PC-3 (cell line): ENCODE data around the gene MMAA. TPM values are rescaled to one million over a fixed set of nuclear protein-coding genes. Genes with fewer than 3 reads are reported as not detected.
A peak's percentile ranks its signal among the peaks of the same experiment; 100 is the strongest.

Source experiments
- ATAC-seq: fragments of 200-7000 bp; cut with Tn5 transposase; 2 replicates; pipeline ENCODE4 v1.9.1; 2020; ENCODE audit warnings: mild to moderate bottlenecking, moderate library complexity
- BruUV-seq: library from RNA; stranded (reverse); fragments of 400-500 nt; replicated peaks from 2 replicates; lab custom pipeline; 2021; lab: Mats Ljungman, UMichigan
- CTCF ChIA-PET: fragments of 300-600 bp; sonication (Branson Sonifier 250); formaldehyde crosslinking; loops from one replicate; lab custom pipeline; 2022; ENCODE audit warnings: antibody characterized with exemption; lab: Charles Lee
- POLR2A ChIA-PET: fragments of 300-600 bp; sonication (Branson Sonifier 250); formaldehyde crosslinking; loops from one replicate; lab custom pipeline; 2022; ENCODE audit warnings: antibody characterized with exemption; ENCODE audit not compliant: unreplicated experiment; lab: Charles Lee
- DNase-seq: peaks from one replicate; pipeline ENCODE4 v3.0.0-alpha.2; 2015
- H2AFZ ChIP-seq: fragments of 300-600 bp; sonication (generic); 2 replicates; pipeline ENCODE4 v1.6.0; 2016; ENCODE audit warnings: antibody characterized with exemption, low read length
- H3F3A ChIP-seq: fragments of 300-600 bp; sonication (generic); one replicate; pipeline ENCODE4 v1.6.0; 2017; ENCODE audit warnings: antibody characterized with exemption, low read length, control low read depth, mild to moderate bottlenecking; ENCODE audit not compliant: unreplicated experiment
- H3K27ac ChIP-seq: fragments of 300-600 bp; sonication (generic); 2 replicates; pipeline ENCODE4 v1.5.1; 2016; ENCODE audit warnings: mild to moderate bottlenecking, low read length
- H3K27me3 ChIP-seq: fragments of 300-600 bp; sonication (generic); 2 replicates; pipeline ENCODE4 v1.6.1; 2016; ENCODE audit warnings: low read length, mixed read lengths
- H3K36me3 ChIP-seq: fragments of 300-600 bp; sonication (generic); 2 replicates; pipeline ENCODE4 v1.6.1; 2016; ENCODE audit warnings: low read depth, mixed run types, low read length, mixed read lengths
- H3K4me1 ChIP-seq: fragments of 300-600 bp; sonication (generic); 2 replicates; pipeline ENCODE4 v1.5.1; 2016; ENCODE audit warnings: low read length; ENCODE audit not compliant: insufficient read depth
- H3K4me2 ChIP-seq: fragments of 300-600 bp; sonication (generic); 2 replicates; pipeline ENCODE4 v1.6.0; 2016; ENCODE audit warnings: low read length
- H3K4me3 ChIP-seq: fragments of 300-600 bp; sonication (generic); 2 replicates; pipeline ENCODE4 v1.5.1; 2016; ENCODE audit warnings: mild to moderate bottlenecking, low read length, mixed read lengths
- H3K79me2 ChIP-seq: fragments of 300-600 bp; sonication (generic); 2 replicates; pipeline ENCODE4 v1.6.1; 2017; ENCODE audit warnings: low read length, mixed read lengths
- H3K9ac ChIP-seq: fragments of 300-600 bp; sonication (generic); 2 replicates; pipeline ENCODE4 v1.6.0; 2016; ENCODE audit warnings: mild to moderate bottlenecking, low read length
- H3K9me2 ChIP-seq: fragments of 300-600 bp; sonication (generic); replicated peaks from 2 replicates; pipeline ENCODE4 v1.6.1; 2016; ENCODE audit warnings: mixed run types, low read length, mixed read lengths
- H3K9me3 ChIP-seq: fragments of 300-600 bp; sonication (generic); 2 replicates; pipeline ENCODE4 v1.6.1; 2016; ENCODE audit warnings: low read length, mixed read lengths
- H4K20me1 ChIP-seq: fragments of 300-600 bp; sonication (generic); 2 replicates; pipeline ENCODE4 v1.6.1; 2016; ENCODE audit warnings: low read length, mixed read lengths
- CTCF ChIP-seq: fragments of 300-600 bp; sonication (generic); conservative IDR thresholded peaks from 2 replicates; pipeline ENCODE4 v1.5.1; 2017; ENCODE audit warnings: antibody characterized with exemption, low read depth, mild to moderate bottlenecking, low read length
- EZH2 ChIP-seq: fragments of 300-600 bp; sonication (generic); IDR thresholded peaks from one replicate; pipeline ENCODE4 v1.6.1; 2017; ENCODE audit warnings: antibody characterized with exemption, mild to moderate bottlenecking, low read length; ENCODE audit not compliant: unreplicated experiment
- EZH2phosphoT487 ChIP-seq: fragments of 300-600 bp; sonication (generic); IDR thresholded peaks from 2 replicates; pipeline ENCODE4 v1.6.1; 2018; ENCODE audit warnings: mild to moderate bottlenecking, antibody characterized with exemption, low read length, borderline replicate concordance
- intact Hi-C: fragments of 100-400 bp; cut with micrococcal nuclease; formaldehyde crosslinking; loops from 2 replicates; pipeline ENCODE4 v1.9.0; 2023
- total RNA-seq: library from RNA; depleted of rRNA; stranded (reverse); fragments of >200 nt; gene quantifications from 2 replicates; pipeline ENCODE4 v1.2.3, GENCODE V29; 2014

Gene MMAA
- total RNA-seq, 1 experiment from 2014 or later = 5.3 TPM

- Histone ChIP-seq H3K9me2 (no peaks in the 10 kb centered on the region), H3K4me2 (no peak overlapping the region), H3K9me3 (no peaks in the 10 kb centered on the region), H2AFZ (no peak overlapping the region), H3K79me2 (no peaks in the 10 kb centered on the region), H3K4me3 (no peak overlapping the region), H3K4me1 (no peaks in the 10 kb centered on the region), H3K36me3 (no peaks in the 10 kb centered on the region), H4K20me1 (no peaks in the 10 kb centered on the region), H3K27ac (no peak overlapping the region), H3F3A (no peaks in the 10 kb centered on the region), H3K27me3 (no peaks in the 10 kb centered on the region), H3K9ac (no peak overlapping the region)
- ATAC-seq (no peak), DNase-seq (no peak)
- POLR2A ChIA-PET = no interaction called here
- intact Hi-C loops = no loop called here
- CTCF ChIA-PET = no interaction called here
- no TSS peak for BruUV-seq
- TF ChIP-seq EZH2 (no peak), EZH2phosphoT487 (no peak), CTCF (no peak)
These were observed 24.1 kb downstream of the MMAA start for GRCh38 chr4:145643295-145643694.

GRCh38 chr4:145644699-145645098 is 25.5 kb downstream of the MMAA start:
- no peak for TF ChIP-seq EZH2phosphoT487
- peak; percentile 21; the same call in 1 of the 2 replicates for TF ChIP-seq CTCF
- Histone ChIP-seq H3K9ac (no peak overlapping the region), H3K79me2 (no peaks in the 10 kb centered on the region), H3K27ac (no peak overlapping the region), H3K27me3 (no peaks in the 10 kb centered on the region), H2AFZ (no peak overlapping the region), H3K9me2 (no peaks in the 10 kb centered on the region), H4K20me1 (no peaks in the 10 kb centered on the region), H3K4me2 (no peak overlapping the region), H3K4me1 (no peaks in the 10 kb centered on the region), H3K9me3 (no peaks in the 10 kb centered on the region), H3K4me3 (no peak overlapping the region), H3K36me3 (no peaks in the 10 kb centered on the region), H3F3A (no peaks in the 10 kb centered on the region)
- ATAC-seq (no peak), DNase-seq (no peak)
- intact Hi-C loops = no loop called here
- CTCF ChIA-PET = no interaction called here
- no TSS peak for BruUV-seq
- POLR2A ChIA-PET = no interaction called here

- H3K9me3 ChIP-seq = no peaks in the 10 kb centered on the region
- intact Hi-C loops = no loop called here
- ChIA-PET CTCF (no interaction called here), POLR2A (no interaction called here)
- no peaks in the 10 kb centered on the region for H3K4me1 ChIP-seq
- no peaks in the 10 kb centered on the region for H3K27me3 ChIP-seq
- H3K4me2 ChIP-seq = no peak overlapping the region
- no peak overlapping the region for H3K27ac ChIP-seq
- DNase-seq = no peak
- H3K36me3 ChIP-seq = no peaks in the 10 kb centered on the region
- no peak overlapping the region for H3K9ac ChIP-seq
- no peak for ATAC-seq
- H3K79me2 ChIP-seq = no peaks in the 10 kb centered on the region
- H4K20me1 ChIP-seq = no peaks in the 10 kb centered on the region
- no TSS peak for BruUV-seq
- no peak for TF ChIP-seq EZH2
- no peak for TF ChIP-seq CTCF
- TF ChIP-seq EZH2phosphoT487 = no peak
- H3K9me2 ChIP-seq = no peaks in the 10 kb centered on the region
- H3K4me3 ChIP-seq = no peak overlapping the region
- H3F3A ChIP-seq = no peaks in the 10 kb centered on the region
- no peak overlapping the region for H2AFZ ChIP-seq
These were observed 37.0 kb downstream of the MMAA start for GRCh38 chr4:145656156-145656555.
